Panc1 (cell line): Measurements from ENCODE around the gene PANX3. TPM values are rescaled to one million over a fixed set of nuclear protein-coding genes. Genes with fewer than 3 reads are reported as not detected.

Experiments
- ATAC-seq: fragments of 200-7000 bp; cut with Tn5 transposase; 2 replicates; pipeline ENCODE4 v1.9.1; 2020; ENCODE audit warnings: mild to moderate bottlenecking, moderate library complexity
- BruUV-seq: library from RNA; stranded (reverse); fragments of 400-500 nt; replicated peaks from 2 replicates; lab custom pipeline; 2021; lab: Mats Ljungman, UMichigan
- CTCF ChIA-PET: fragments of 300-600 bp; sonication (Branson Sonifier 250); formaldehyde crosslinking; loops from one replicate; lab custom pipeline; 2022; ENCODE audit warnings: antibody characterized with exemption; lab: Charles Lee
- POLR2A ChIA-PET: fragments of 300-600 bp; sonication (Branson Sonifier 250); formaldehyde crosslinking; loops from one replicate; lab custom pipeline; 2022; ENCODE audit warnings: antibody characterized with exemption; lab: Charles Lee
- DNase-seq: peaks from one replicate; pipeline ENCODE4 v3.0.0-alpha.2; 2010; ENCODE audit warnings: low read depth, low spot score
- H3K27ac ChIP-seq: 2 replicates; pipeline ENCODE4 v1.5.1; 2011; ENCODE audit warnings: mild to moderate bottlenecking, low read length, inconsistent platforms
- H3K27me3 ChIP-seq: fragments of 200-500 bp; sonication (Bioruptor generic); 2 replicates; pipeline ENCODE4 v1.6.0; 2014; ENCODE audit warnings: low read length, inconsistent platforms; ENCODE audit not compliant: control insufficient read depth, insufficient read depth
- H3K36me3 ChIP-seq: fragments of 200-500 bp; sonication (Bioruptor generic); 2 replicates; pipeline ENCODE4 v1.5.1; 2014; ENCODE audit warnings: inconsistent platforms, mild to moderate bottlenecking, low read length, moderate library complexity; ENCODE audit not compliant: control insufficient read depth, insufficient read depth
- H3K4me1 ChIP-seq: 2 replicates; pipeline ENCODE4 v1.5.1; 2011; ENCODE audit warnings: inconsistent platforms, mild to moderate bottlenecking, low read length, moderate library complexity; ENCODE audit not compliant: control insufficient read depth, insufficient read depth
- H3K4me3 ChIP-seq, 2 experiments: 2 replicates each; pipeline ENCODE4 v1.5.1; 2011 to 2012; ENCODE audit warnings: low read depth in 2 of 2, low read length in 2 of 2, mild to moderate bottlenecking in 2 of 2, inconsistent platforms in 1 of 2, moderate library complexity in 1 of 2
- H3K9me3 ChIP-seq: fragments of 200-500 bp; sonication (Bioruptor generic); 2 replicates; pipeline ENCODE4 v1.5.1; 2014; ENCODE audit warnings: low read depth, mild to moderate bottlenecking, inconsistent platforms, low read length, moderate library complexity; ENCODE audit not compliant: control insufficient read depth, insufficient read depth
- POLR2AphosphoS5 ChIP-seq: IDR thresholded peaks from 2 replicates; pipeline ENCODE4 v1.6.1; 2012; ENCODE audit warnings: mild to moderate bottlenecking, low read depth, low read length, moderate library complexity
- SIN3A ChIP-seq: IDR thresholded peaks from 2 replicates; pipeline ENCODE4 v1.6.1; 2012; ENCODE audit warnings: low read depth, mild to moderate bottlenecking, low read length, moderate library complexity, borderline replicate concordance; ENCODE audit not compliant: insufficient read depth
- TCF7L2 ChIP-seq: IDR thresholded peaks from 2 replicates; pipeline ENCODE4 v1.6.1; 2011; ENCODE audit warnings: mild to moderate bottlenecking, low read depth, low read length, inconsistent platforms
- in situ Hi-C: cut with HindIII; loops from 2 replicates; pipeline ENCODE4 v1.10.0; 2016; ENCODE audit warnings: low sequenced_read_pairs, low pct_unique_long_range_greater_than_20kb
- intact Hi-C: fragments of 100-400 bp; cut with micrococcal nuclease; formaldehyde crosslinking; loops from one replicate; pipeline ENCODE4 v1.10.0; 2022; ENCODE audit not compliant: unreplicated experiment
- total RNA-seq: library from RNA; stranded (reverse); gene quantifications from one replicate; pipeline ENCODE4 v1.2.1, GENCODE V29; 2021; ENCODE audit not compliant: unreplicated experiment
- TF ChIP-seq, protein P1 (sequence below): fragments of 450-650 bp; IDR thresholded peaks from 2 replicates; pipeline ENCODE4 v1.5.1; 2017; ENCODE audit warnings: mild to moderate bottlenecking
- TF ChIP-seq, protein P2 (sequence below), 2 experiments: IDR thresholded peaks; 2 replicates each; pipeline ENCODE4 v1.6.1; 2011 to 2012; ENCODE audit warnings: low read depth in 2 of 2, control low read depth in 1 of 2, low read length in 1 of 2, mild to moderate bottlenecking in 1 of 2, moderate library complexity in 1 of 2; ENCODE audit not compliant: insufficient read depth in 1 of 2

PANX3 gene
- total RNA-seq, 1 experiment from 2014 or later, result not detected

- no peak for ATAC-seq
- Histone ChIP-seq H3K4me1 (no peaks in the 10 kb centered on the region), H3K27ac (no peak overlapping the region), H3K27me3 (peaks cover 13% of the 10 kb centered on the region), H3K4me3 (no peak overlapping the region), H3K9me3 (no peaks in the 10 kb centered on the region), H3K36me3 (no peaks in the 10 kb centered on the region)
- intact Hi-C loops, result no loop called here
- TF ChIP-seq, protein P1, sequence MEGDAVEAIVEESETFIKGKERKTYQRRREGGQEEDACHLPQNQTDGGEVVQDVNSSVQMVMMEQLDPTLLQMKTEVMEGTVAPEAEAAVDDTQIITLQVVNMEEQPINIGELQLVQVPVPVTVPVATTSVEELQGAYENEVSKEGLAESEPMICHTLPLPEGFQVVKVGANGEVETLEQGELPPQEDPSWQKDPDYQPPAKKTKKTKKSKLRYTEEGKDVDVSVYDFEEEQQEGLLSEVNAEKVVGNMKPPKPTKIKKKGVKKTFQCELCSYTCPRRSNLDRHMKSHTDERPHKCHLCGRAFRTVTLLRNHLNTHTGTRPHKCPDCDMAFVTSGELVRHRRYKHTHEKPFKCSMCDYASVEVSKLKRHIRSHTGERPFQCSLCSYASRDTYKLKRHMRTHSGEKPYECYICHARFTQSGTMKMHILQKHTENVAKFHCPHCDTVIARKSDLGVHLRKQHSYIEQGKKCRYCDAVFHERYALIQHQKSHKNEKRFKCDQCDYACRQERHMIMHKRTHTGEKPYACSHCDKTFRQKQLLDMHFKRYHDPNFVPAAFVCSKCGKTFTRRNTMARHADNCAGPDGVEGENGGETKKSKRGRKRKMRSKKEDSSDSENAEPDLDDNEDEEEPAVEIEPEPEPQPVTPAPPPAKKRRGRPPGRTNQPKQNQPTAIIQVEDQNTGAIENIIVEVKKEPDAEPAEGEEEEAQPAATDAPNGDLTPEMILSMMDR, result no peak
- TF ChIP-seq, protein P2, sequence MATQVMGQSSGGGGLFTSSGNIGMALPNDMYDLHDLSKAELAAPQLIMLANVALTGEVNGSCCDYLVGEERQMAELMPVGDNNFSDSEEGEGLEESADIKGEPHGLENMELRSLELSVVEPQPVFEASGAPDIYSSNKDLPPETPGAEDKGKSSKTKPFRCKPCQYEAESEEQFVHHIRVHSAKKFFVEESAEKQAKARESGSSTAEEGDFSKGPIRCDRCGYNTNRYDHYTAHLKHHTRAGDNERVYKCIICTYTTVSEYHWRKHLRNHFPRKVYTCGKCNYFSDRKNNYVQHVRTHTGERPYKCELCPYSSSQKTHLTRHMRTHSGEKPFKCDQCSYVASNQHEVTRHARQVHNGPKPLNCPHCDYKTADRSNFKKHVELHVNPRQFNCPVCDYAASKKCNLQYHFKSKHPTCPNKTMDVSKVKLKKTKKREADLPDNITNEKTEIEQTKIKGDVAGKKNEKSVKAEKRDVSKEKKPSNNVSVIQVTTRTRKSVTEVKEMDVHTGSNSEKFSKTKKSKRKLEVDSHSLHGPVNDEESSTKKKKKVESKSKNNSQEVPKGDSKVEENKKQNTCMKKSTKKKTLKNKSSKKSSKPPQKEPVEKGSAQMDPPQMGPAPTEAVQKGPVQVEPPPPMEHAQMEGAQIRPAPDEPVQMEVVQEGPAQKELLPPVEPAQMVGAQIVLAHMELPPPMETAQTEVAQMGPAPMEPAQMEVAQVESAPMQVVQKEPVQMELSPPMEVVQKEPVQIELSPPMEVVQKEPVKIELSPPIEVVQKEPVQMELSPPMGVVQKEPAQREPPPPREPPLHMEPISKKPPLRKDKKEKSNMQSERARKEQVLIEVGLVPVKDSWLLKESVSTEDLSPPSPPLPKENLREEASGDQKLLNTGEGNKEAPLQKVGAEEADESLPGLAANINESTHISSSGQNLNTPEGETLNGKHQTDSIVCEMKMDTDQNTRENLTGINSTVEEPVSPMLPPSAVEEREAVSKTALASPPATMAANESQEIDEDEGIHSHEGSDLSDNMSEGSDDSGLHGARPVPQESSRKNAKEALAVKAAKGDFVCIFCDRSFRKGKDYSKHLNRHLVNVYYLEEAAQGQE (IDR thresholded peaks at IDR 0.05; ENCODE audit: insufficient read depth in 1 of 2, low read depth in 2 of 2, low read length in 1 of 2), result no peak
- TF ChIP-seq POLR2AphosphoS5 (no peak), TCF7L2 (no peak), SIN3A (no peak)
- no TSS peak for BruUV-seq
- DNase-seq, result no peak
- in situ Hi-C loops, result no loop called here
- CTCF ChIA-PET, result no interaction called here
- POLR2A ChIA-PET, result no interaction called here
Measured at GRCh38 chr11:124595302-124595701, 15.9 kb upstream of the PANX3 start.

DNA sequence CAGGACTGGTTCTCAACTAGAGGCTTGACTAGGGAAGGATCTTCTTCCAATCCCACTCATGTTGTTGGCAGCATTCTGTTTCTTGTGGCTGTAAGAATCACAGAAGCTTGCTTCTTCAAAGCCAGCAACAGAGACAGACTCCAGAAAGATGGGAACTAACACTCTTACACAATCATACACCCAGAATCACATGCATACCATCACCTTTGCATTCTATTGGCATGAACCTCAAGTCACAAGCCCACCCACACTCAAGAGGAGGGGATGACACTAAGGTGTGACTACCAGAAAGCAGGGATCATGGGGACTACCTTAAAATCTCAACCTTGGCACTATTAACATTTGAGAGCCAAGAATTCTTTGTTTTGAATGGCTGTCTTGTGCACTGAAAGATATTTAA is 13.6 kb upstream of the PANX3 start:
- intact Hi-C loops, result no loop called here
- H3K9me3 ChIP-seq, result no peaks in the 10 kb centered on the region
- H3K4me3 ChIP-seq, result no peak overlapping the region
- H3K27ac ChIP-seq, result no peak overlapping the region
- no peaks in the 10 kb centered on the region for H3K4me1 ChIP-seq
- ChIA-PET CTCF (no interaction called here), POLR2A (no interaction called here)
- no peak for TF ChIP-seq POLR2AphosphoS5
- TF ChIP-seq TCF7L2, result no peak
- TF ChIP-seq, protein P2 (IDR thresholded peaks at IDR 0.05; ENCODE audit: insufficient read depth in 1 of 2, low read depth in 2 of 2, low read length in 1 of 2), result no peak
- TF ChIP-seq SIN3A, result no peak
- TF ChIP-seq, protein P1, result no peak
- peaks cover 13% of the 10 kb centered on the region for H3K27me3 ChIP-seq
- no peak for ATAC-seq
- no peak for DNase-seq
- no peaks in the 10 kb centered on the region for H3K36me3 ChIP-seq
- BruUV-seq, result no TSS peak
- in situ Hi-C loops, result no loop called here
